Nephron progenitor cell (in vitro differentiated cells): ENCODE results near the gene CXXC1.
A peak's percentile ranks its signal among the peaks of the same experiment; 100 is the strongest.

Experiments
- DNase-seq: peaks from one replicate; pipeline ENCODE4 v3.0.0; 2021
- H3K27ac Mint-ChIP-seq: 2 replicates; pipeline ENCODE4 v1.8.0; 2021; ENCODE audit warnings: mild to moderate bottlenecking, moderate library complexity, mixed read lengths
- H3K27me3 Mint-ChIP-seq: 2 replicates; pipeline ENCODE4 v1.8.0; 2021; ENCODE audit warnings: mild to moderate bottlenecking, low read depth, mixed read lengths; ENCODE audit not compliant: poor library complexity
- H3K36me3 Mint-ChIP-seq: 2 replicates; pipeline ENCODE4 v1.8.0; 2021; ENCODE audit warnings: low read depth, mixed read lengths
- H3K4me1 Mint-ChIP-seq: 2 replicates; pipeline ENCODE4 v1.8.0; 2021; ENCODE audit warnings: mixed read lengths
- H3K4me3 Mint-ChIP-seq: 2 replicates; pipeline ENCODE4 v1.8.0; 2021; ENCODE audit warnings: mild to moderate bottlenecking, moderate library complexity, mixed read lengths
- H3K9me3 Mint-ChIP-seq: 2 replicates; pipeline ENCODE4 v1.8.0; 2021; ENCODE audit warnings: mild to moderate bottlenecking, moderate library complexity, mixed read lengths
- TF ChIP-seq, protein P1 (sequence below): fragments of 200-600 bp; sonication (generic); IDR thresholded peaks from 2 replicates; pipeline ENCODE4 v1.5.0; 2021; ENCODE audit warnings: antibody characterized with exemption

CXXC1 gene

DNA sequence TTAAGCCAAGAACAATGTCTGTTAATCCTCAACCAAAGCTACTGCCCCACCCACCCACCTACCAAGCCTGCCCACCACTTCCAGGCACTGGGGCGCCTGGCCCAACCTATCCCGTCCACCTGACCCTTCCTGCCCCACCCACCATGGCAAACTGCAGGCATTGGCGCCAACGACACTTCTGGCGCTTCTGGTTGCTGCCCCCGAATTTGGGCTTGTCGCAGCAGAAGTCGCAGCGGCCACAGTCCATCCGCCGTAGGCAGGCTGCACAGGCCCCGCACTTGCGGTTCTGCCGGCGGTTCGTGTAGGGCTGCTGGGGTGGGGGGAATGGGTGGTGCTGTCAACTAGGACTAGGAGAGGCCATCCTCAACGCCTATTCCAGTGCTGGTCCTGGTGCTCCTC lies 13.4 kb downstream of the CXXC1 start:
- peaks cover 86% of the 10 kb centered on the region for H3K36me3 Mint-ChIP-seq
- H3K27me3 Mint-ChIP-seq, result no peaks in the 10 kb centered on the region
- DNase-seq, result no peak
- H3K4me1 Mint-ChIP-seq, result peaks cover 4% of the 10 kb centered on the region
- H3K4me3 Mint-ChIP-seq, result no peak overlapping the region
- TF ChIP-seq, protein P1, sequence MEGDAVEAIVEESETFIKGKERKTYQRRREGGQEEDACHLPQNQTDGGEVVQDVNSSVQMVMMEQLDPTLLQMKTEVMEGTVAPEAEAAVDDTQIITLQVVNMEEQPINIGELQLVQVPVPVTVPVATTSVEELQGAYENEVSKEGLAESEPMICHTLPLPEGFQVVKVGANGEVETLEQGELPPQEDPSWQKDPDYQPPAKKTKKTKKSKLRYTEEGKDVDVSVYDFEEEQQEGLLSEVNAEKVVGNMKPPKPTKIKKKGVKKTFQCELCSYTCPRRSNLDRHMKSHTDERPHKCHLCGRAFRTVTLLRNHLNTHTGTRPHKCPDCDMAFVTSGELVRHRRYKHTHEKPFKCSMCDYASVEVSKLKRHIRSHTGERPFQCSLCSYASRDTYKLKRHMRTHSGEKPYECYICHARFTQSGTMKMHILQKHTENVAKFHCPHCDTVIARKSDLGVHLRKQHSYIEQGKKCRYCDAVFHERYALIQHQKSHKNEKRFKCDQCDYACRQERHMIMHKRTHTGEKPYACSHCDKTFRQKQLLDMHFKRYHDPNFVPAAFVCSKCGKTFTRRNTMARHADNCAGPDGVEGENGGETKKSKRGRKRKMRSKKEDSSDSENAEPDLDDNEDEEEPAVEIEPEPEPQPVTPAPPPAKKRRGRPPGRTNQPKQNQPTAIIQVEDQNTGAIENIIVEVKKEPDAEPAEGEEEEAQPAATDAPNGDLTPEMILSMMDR, result no peak
- no peaks in the 10 kb centered on the region for H3K9me3 Mint-ChIP-seq
- no peak overlapping the region for H3K27ac Mint-ChIP-seq

DNA sequence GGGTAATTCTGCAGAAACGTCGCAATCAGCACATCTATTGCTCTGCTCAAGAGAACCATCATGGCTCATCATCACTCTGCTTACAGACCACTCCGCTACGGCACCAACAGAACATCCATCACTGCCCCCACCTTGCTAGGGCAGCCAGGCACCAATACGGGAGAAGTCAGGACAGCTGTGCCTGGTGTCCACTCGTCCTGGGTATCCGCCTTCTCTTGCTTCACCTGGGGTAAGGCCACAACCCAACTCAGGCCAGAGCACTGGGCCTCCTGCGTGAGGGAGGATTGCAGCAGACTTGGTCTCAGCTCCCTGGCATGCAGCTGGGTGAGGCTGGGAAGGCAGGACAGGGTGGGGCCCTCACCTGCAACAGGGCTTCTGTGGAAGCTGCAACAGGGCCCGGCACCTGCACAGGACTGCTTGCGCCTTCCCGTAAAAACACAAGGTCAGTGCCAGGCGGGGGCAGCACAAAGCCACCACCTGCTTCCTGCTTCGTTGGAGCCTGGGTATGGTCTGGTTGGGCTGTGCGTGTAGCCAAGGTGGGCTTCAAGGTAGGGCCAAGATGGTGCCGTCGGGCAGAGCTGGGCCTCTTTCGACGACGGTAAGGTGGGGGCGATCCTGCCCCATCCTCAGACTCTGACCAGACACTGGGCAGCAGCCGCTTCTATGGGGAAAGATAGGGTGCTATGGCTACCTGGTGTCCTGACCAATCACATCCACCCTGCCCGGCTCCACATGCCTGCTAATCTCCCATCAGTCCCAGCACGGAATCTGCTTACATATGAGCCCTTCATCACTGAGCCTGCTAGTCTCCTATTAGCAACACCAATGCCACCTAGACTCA lies 14.1 kb downstream of the CXXC1 start:
- TF ChIP-seq, protein P1, result no peak
- Mint-ChIP-seq H3K27me3 (no peaks in the 10 kb centered on the region), H3K4me1 (no peaks in the 10 kb centered on the region), H3K4me3 (no peak overlapping the region), H3K9me3 (no peaks in the 10 kb centered on the region), H3K27ac (no peak overlapping the region), H3K36me3 (peaks cover 86% of the 10 kb centered on the region)
- no peak for DNase-seq

DNA sequence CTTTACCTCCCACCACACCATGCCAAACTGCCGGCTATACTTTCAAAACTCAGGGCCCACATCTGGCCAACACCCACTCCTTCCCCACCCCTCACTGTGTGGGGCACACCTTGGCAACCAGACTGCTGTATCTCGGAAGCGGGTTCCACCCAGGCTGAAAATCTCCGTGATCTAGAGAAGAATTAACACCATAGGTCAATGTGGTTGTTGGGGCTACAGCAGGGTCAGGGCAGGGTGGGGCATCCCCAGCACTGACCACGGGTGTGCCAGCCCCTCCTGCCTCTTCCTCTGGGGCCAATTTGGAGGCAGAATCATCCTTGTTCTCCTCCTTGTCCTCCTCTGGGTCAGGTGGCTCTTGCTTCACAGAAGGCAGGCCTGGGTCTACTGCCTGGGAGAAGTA lies 14.9 kb downstream of the CXXC1 start:
- no peaks in the 10 kb centered on the region for H3K9me3 Mint-ChIP-seq
- H3K36me3 Mint-ChIP-seq, result peaks cover 87% of the 10 kb centered on the region
- no peak for DNase-seq
- TF ChIP-seq, protein P1, result no peak
- H3K27me3 Mint-ChIP-seq, result no peaks in the 10 kb centered on the region
- no peak overlapping the region for H3K27ac Mint-ChIP-seq
- no peaks in the 10 kb centered on the region for H3K4me1 Mint-ChIP-seq
- no peak overlapping the region for H3K4me3 Mint-ChIP-seq

DNA sequence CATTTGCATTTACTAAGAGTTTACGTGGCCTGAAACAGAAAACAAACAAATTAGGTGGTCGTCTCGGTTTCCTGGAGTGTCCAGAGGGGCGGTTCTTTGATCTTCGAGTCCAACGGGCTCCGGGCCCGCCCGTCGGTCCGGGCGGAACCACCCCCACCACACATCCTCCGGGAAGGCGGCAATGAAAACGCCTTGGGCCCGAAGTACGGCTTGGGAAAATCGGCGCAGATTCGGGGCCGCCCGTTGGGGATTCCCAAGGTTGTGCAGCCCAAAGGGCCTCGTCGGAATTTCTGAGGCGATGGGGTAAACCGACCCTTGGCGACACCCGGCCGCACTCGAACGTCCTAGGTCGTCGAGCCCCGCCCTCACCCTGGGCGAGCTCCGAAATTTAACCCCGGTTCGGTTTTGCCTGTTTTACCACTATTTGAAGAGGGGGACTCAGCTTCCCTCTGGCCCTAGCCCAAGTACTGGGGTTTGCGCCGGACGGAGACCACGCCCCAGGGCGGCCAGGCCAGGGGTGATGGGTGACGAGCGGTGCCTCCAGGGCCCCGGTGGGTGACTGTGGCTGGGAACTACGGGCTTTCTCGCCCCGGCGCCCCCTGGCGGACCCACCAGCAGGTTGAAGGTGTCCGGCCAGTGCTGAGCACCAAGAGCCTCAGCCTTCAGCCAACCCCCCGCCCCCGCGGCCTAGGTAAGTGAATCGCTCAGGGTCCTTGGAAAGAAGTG lies 19.3 kb downstream of the CXXC1 start:
- Mint-ChIP-seq H3K36me3 (peaks cover 55% of the 10 kb centered on the region), H3K27me3 (peaks cover 19% of the 10 kb centered on the region), H3K27ac (no peak overlapping the region), H3K4me3 (no peak overlapping the region), H3K9me3 (no peaks in the 10 kb centered on the region), H3K4me1 (peaks cover 6% of the 10 kb centered on the region)
- peak; percentile 43 for DNase-seq
- TF ChIP-seq, protein P1, result peak; percentile 39

DNA sequence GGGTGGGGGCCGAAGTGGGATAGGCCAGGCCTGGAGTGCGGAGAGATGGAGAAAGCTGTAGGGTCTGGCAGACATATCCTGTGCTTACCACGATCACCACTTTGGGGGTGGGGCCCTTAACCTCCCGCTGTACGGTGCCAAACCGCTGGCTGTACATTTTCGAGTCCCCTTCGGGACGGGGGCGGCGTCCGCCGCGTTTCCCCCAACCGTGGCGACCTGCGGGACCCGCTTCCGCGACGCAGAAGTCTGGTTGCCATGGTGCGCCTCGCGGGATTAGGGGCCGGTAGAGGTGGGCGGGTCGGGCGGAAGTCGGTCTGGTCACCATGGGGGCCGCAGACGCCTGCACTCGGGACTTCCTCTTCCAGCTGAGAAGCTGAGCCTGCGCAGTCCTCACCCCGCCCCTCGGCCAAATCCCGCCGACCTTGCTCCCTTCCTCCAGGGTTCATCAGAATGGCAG lies 21.2 kb downstream of the CXXC1 start, which contains the start of gene CFAP53:
Gene CFAP53, minus strand, starts transcription at position 248 of the 457 bp plus-strand sequence. Its CDS starts 91 bp downstream, at position 157.
- TF ChIP-seq, protein P1, result no peak
- H3K27ac Mint-ChIP-seq, result peak within 1 kb of the TSS; percentile 88
- peaks cover 6% of the 10 kb centered on the region for H3K4me1 Mint-ChIP-seq
- H3K9me3 Mint-ChIP-seq, result no peaks in the 10 kb centered on the region
- peaks cover 33% of the 10 kb centered on the region for H3K27me3 Mint-ChIP-seq
- peaks cover 38% of the 10 kb centered on the region for H3K36me3 Mint-ChIP-seq
- H3K4me3 Mint-ChIP-seq, result peak within 1 kb of the TSS; percentile 93
- DNase-seq, result peak; percentile 92
